Breast epithelium (tissue), 4 donors: ENCODE measurements around the gene PGGHG. TPM values are rescaled to one million over a fixed set of nuclear protein-coding genes. Genes with fewer than 3 reads are reported as not detected.
A peak's percentile ranks its signal among the peaks of the same experiment; 100 is the strongest.
"Not testable (repeated sequence)": the region's sequence is repeated elsewhere in the genome, so short reads cannot be mapped to it uniquely, and the experiment has no call there.

Experiments
- DNase-seq, 2 donors: peaks; one replicate each; pipeline ENCODE4 v3.0.0-alpha.2; 2019; ENCODE audit warnings: low spot score in 2 of 2
- H3K27ac ChIP-seq, 2 donors: fragments of 200-600 bp; sonication (generic) in 1 of 2; one replicate each; pipeline ENCODE4 v1.5.1; 2016 to 2019; ENCODE audit warnings: mild to moderate bottlenecking in 1 of 2
- H3K27me3 ChIP-seq, 2 donors: fragments of 200-600 bp; sonication (generic) in 1 of 2; one replicate each; pipeline versions ENCODE4 v1.5.1 to v1.6.0; 2017 to 2019; ENCODE audit warnings: control low read depth in 1 of 2, mild to moderate bottlenecking in 1 of 2
- H3K36me3 ChIP-seq: fragments of 200-600 bp; one replicate; pipeline ENCODE4 v1.5.1; 2019
- H3K4me1 ChIP-seq, 2 donors: fragments of 200-600 bp; sonication (generic); one replicate each; pipeline ENCODE4 v1.5.1; 2016 to 2019; ENCODE audit warnings: control low read depth in 1 of 2
- H3K4me3 ChIP-seq, 3 donors: fragments of 200-600 bp; sonication (generic); 1 replicate in 2 of 3; 2 replicates in 1 of 3; pipeline ENCODE4 v1.5.1; 2016 to 2019; ENCODE audit warnings: mild to moderate bottlenecking in 3 of 3, moderate library complexity in 2 of 3
- H3K9me3 ChIP-seq, 2 donors: fragments of 200-600 bp; sonication (generic) in 1 of 2; one replicate each; pipeline ENCODE4 v1.5.1; 2016 to 2019; ENCODE audit warnings: control low read depth in 1 of 2
- POLR2A ChIP-seq: fragments of 450-650 bp; IDR thresholded peaks from one replicate; pipeline ENCODE4 v1.6.1; 2016; ENCODE audit warnings: antibody characterized with exemption, mild to moderate bottlenecking, moderate library complexity
- POLR2AphosphoS5 ChIP-seq, 3 donors: sonication (generic); formaldehyde crosslinking; IDR thresholded peaks; one replicate each; pipeline ENCODE4 v1.6.1; 2017; ENCODE audit warnings: antibody characterized with exemption in 3 of 3
- intact Hi-C: fragments of 100-400 bp; cut with DNase I; formaldehyde crosslinking; loops from one replicate; pipeline ENCODE4 v1.15.1; 2023; ENCODE audit warnings: low total_unique reads
- total RNA-seq, 3 donors: library from RNA; depleted of rRNA; stranded (reverse); fragments of >200 nt; gene quantifications; one replicate each; pipeline ENCODE4 v1.1.0, GENCODE V29; 2016
- TF ChIP-seq, protein P1 (sequence below), 3 donors: fragments of 450-650 bp; IDR thresholded peaks; one replicate each; pipeline ENCODE4 v1.5.1; 2016 to 2017; ENCODE audit warnings: antibody characterized with exemption in 3 of 3, mild to moderate bottlenecking in 3 of 3, moderate library complexity in 3 of 3

Gene PGGHG
- total RNA-seq, 3 donors from 2014 or later = 13.0 to 63.9 (median 37.3) TPM

DNA sequence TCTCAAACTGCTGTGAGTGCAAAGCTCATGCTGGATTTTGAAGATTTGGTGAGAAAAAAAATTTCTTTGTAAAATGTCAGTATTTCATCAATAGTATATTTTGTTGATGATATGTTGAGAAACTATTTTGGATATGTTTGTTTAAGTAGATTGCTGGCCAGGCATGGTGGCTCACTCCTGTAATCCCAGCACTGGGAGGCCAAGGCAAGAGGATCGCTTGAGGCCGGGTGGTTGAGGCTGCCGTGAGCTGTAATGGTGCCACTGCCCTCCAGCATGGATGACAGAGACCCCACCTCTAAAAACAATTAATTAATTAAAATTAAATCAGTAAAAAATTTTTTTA, 38.6 kb downstream of the PGGHG start:
- Histone ChIP-seq H3K27me3 (no peaks in the 10 kb centered on the region), H3K36me3 (no peaks in the 10 kb centered on the region), H3K4me3 (no peak overlapping the region), H3K27ac (peak overlapping the region; percentile 83 to 96), H3K9me3 (no peaks in the 10 kb centered on the region), H3K4me1 (peaks cover 0 to 13% of the 10 kb centered on the region in 2 donors)
- intact Hi-C loops = no loop called here
- TF ChIP-seq, protein P1, sequence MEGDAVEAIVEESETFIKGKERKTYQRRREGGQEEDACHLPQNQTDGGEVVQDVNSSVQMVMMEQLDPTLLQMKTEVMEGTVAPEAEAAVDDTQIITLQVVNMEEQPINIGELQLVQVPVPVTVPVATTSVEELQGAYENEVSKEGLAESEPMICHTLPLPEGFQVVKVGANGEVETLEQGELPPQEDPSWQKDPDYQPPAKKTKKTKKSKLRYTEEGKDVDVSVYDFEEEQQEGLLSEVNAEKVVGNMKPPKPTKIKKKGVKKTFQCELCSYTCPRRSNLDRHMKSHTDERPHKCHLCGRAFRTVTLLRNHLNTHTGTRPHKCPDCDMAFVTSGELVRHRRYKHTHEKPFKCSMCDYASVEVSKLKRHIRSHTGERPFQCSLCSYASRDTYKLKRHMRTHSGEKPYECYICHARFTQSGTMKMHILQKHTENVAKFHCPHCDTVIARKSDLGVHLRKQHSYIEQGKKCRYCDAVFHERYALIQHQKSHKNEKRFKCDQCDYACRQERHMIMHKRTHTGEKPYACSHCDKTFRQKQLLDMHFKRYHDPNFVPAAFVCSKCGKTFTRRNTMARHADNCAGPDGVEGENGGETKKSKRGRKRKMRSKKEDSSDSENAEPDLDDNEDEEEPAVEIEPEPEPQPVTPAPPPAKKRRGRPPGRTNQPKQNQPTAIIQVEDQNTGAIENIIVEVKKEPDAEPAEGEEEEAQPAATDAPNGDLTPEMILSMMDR (IDR thresholded peaks at IDR 0.05) = no peak
- TF ChIP-seq POLR2AphosphoS5 (IDR thresholded peaks at IDR 0.05) (no peak), POLR2A (no peak)
- DNase-seq = no peak

DNA sequence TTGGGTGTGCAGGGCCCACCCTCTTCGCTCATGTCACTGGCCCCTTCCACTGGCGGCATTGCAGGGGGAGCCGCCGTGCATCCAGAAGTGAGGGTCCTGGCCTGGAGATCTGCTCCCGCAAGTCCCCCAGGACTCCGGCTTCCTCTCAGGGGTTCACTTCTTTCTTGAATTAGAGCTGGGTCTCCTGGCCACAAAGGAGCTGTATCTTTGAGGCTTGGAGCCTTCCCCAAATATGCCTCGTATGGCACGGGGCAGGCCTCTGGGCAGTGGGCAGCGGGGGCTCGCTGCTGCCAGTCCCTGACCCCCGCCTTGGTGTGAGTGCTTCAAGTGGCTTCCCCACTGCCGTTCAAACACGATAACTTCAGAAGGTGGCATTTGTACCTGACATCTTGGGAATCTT, 39.1 kb downstream of the PGGHG start:
- H3K4me3 ChIP-seq = no peak overlapping the region
- intact Hi-C loops = no loop called here
- DNase-seq = no peak

GRCh38 chr11:328516-329100, 39.7 kb downstream of the PGGHG start:
- DNase-seq, intact Hi-C loops, H3K9me3 ChIP-seq, H3K27me3 ChIP-seq, H3K4me3 ChIP-seq, H3K27ac ChIP-seq, H3K36me3 ChIP-seq: not testable (repeated sequence)
- H3K4me1 ChIP-seq = peaks cover 0 to 13% of the 10 kb centered on the region in 2 donors

More for the DNA sequence above, 39.1 kb downstream of the PGGHG start:
- TF ChIP-seq POLR2A = no peak
- Histone ChIP-seq H3K27ac (no peak overlapping the region), H3K27me3 (no peaks in the 10 kb centered on the region), H3K9me3 (no peaks in the 10 kb centered on the region), H3K4me1 (peaks cover 0 to 13% of the 10 kb centered on the region in 2 donors), H3K36me3 (no peaks in the 10 kb centered on the region)

DNA sequence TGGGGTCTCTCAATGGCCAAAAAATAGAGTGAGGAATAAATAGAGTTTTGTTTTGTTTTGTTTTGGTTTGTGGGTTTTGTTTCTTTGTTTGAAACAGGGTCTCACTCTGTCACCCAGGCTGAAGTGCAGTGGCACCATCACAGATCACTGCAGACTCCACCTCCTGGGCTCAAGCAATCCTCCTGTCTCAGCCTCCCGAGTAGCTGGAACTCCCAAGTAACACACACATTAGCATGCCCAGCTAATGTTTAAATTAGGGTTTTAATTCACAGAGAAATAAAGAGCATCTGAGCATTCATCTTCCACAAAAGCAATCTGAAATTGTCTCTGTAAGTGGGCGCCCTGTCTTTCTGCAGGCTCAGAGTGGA, 40.9 kb downstream of the PGGHG start:
- no peak overlapping the region for H3K27ac ChIP-seq

GRCh38 chr11:330307-330693, 41.4 kb downstream of the PGGHG start:
- Histone ChIP-seq H3K27ac (no peak overlapping the region), H3K4me1 (peaks cover 0 to 13% of the 10 kb centered on the region in 2 donors), H3K9me3 (no peaks in the 10 kb centered on the region), H3K4me3 (no peak overlapping the region), H3K36me3 (no peaks in the 10 kb centered on the region), H3K27me3 (no peaks in the 10 kb centered on the region)
- DNase-seq = no peak
- TF ChIP-seq POLR2AphosphoS5 (IDR thresholded peaks at IDR 0.05) = no peak
- TF ChIP-seq, protein P1 (IDR thresholded peaks at IDR 0.05) = no peak
- no peak for TF ChIP-seq POLR2A
- intact Hi-C loops = no loop called here

More for the DNA sequence above, 40.9 kb downstream of the PGGHG start:
- Histone ChIP-seq H3K27me3 (no peaks in the 10 kb centered on the region), H3K36me3 (no peaks in the 10 kb centered on the region), H3K9me3 (no peaks in the 10 kb centered on the region), H3K4me3 (no peak overlapping the region), H3K4me1 (peaks cover 0 to 13% of the 10 kb centered on the region in 2 donors)
- DNase-seq = no peak
- TF ChIP-seq POLR2AphosphoS5 (IDR thresholded peaks at IDR 0.05) = no peak
- no peak for TF ChIP-seq POLR2A
- TF ChIP-seq, protein P1 (IDR thresholded peaks at IDR 0.05) = no peak
- intact Hi-C loops = no loop called here

DNA sequence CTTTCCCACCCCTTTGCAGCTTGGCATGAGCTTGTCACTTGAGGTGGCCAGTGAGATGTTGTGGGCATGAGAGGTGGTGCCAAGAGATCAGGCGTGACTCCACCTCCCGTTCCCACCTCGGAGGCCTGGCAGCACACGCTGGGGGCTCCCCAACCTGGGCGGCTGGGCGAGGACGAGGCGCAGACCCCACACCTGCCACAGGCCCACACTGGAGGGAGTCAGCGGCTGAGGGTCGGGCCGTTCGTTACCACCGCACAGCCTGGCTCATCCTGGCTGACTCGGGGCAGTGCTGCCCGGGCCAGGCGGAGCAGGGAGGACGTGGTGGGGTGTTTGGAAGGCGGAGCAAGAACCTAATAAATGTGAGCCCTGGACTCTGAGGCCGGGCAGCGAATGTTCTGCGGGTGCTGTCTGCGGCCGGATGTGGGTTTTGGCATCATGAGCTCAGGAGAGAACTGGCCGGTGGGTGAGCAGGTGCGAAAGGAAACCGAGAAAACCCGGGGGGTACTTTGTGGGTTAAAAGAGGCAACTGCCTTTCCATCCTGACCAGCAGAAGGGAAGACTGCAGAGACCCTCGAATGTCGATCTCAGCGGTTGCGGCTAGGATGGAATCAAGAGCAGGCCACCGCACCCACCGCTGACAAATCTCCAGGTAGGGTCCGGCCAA, 41.9 kb downstream of the PGGHG start:
- Histone ChIP-seq H3K27me3 (no peaks in the 10 kb centered on the region), H3K9me3 (no peaks in the 10 kb centered on the region), H3K27ac (no peak overlapping the region), H3K36me3 (no peaks in the 10 kb centered on the region), H3K4me3 (no peak overlapping the region), H3K4me1 (peaks cover 0 to 13% of the 10 kb centered on the region in 2 donors)
- no peak for DNase-seq
- TF ChIP-seq POLR2A (no peak), POLR2AphosphoS5 (IDR thresholded peaks at IDR 0.05) (no peak)
- TF ChIP-seq, protein P1 (IDR thresholded peaks at IDR 0.05) = no peak
- intact Hi-C loops = no loop called here
